Lower leg skin (tissue), 4 donors: ENCODE data around the gene CYP26B1. TPM values are rescaled to one million over a fixed set of nuclear protein-coding genes. Genes with fewer than 3 reads are reported as not detected.

ENCODE experiments used
- DNase-seq, 2 donors: peaks; one replicate each; pipeline ENCODE4 v3.0.0-alpha.2; 2019; ENCODE audit warnings: low spot score in 2 of 2
- H3K4me3 ChIP-seq: fragments of 200-600 bp; sonication (generic); 2 replicates; pipeline ENCODE4 v1.5.1; 2017; ENCODE audit warnings: mild to moderate bottlenecking, low read depth; ENCODE audit not compliant: poor library complexity, severe bottlenecking
- CTCF ChIP-seq, 3 donors: fragments of 450-650 bp; IDR thresholded peaks; one replicate each; pipeline ENCODE4 v1.5.1; 2016; ENCODE audit warnings: antibody characterized with exemption in 3 of 3, mild to moderate bottlenecking in 3 of 3, moderate library complexity in 2 of 3
- POLR2A ChIP-seq, 2 donors: fragments of 450-650 bp; IDR thresholded peaks; one replicate each; pipeline ENCODE4 v1.6.1; 2016 to 2017; ENCODE audit warnings: antibody characterized with exemption in 2 of 2, mild to moderate bottlenecking in 1 of 2, moderate library complexity in 1 of 2
- WGBS, 2 donors: methylation state at CpG; one replicate each; pipeline ENCODE4 v1.1.5; 2018; 5-methylcytosine and 5-hydroxymethylcytosine counted together
- intact Hi-C: fragments of 100-400 bp; cut with DNase I; formaldehyde crosslinking; loops from one replicate; pipeline ENCODE4 v1.15.0; 2023; ENCODE audit warnings: low total_unique reads
- total RNA-seq, 4 donors: library from RNA; depleted of rRNA; stranded (reverse); fragments of >200 nt; gene quantifications; one replicate each; pipeline ENCODE4 v1.1.0, GENCODE V29; 2016

CYP26B1 gene
- total RNA-seq, 4 donors from 2014 or later = 51.6 to 93.0 (median 73.6) TPM

GRCh38 chr2:72115110-72116080 is 32.3 kb downstream of the CYP26B1 start:
- 29 to 44% methylated on average over 18 of the region's 18 CpGs for WGBS, 2 donors
- DNase-seq = peak; percentile 92 to 99
- intact Hi-C loops = no loop called here
- TF ChIP-seq POLR2A (IDR thresholded peaks at IDR 0.05) = no peak
- no peak overlapping the region for H3K4me3 ChIP-seq

- intact Hi-C loops = no loop called here
- no peak for TF ChIP-seq POLR2A (IDR thresholded peaks at IDR 0.05)
- no peak for TF ChIP-seq CTCF (IDR thresholded peaks at IDR 0.05)
- no peak overlapping the region for H3K4me3 ChIP-seq
- 75 to 77% methylated on average over 11 of the region's 11 CpGs for WGBS, 2 donors
- peak in 1 of 2 donors; percentile 84 for DNase-seq
Observed at GRCh38 chr2:72114693-72115051, 33.0 kb downstream of the CYP26B1 start.

- 86 to 89% methylated on average over 14 to 15 of the region's 15 CpGs for WGBS, 2 donors
- H3K4me3 ChIP-seq = no peak overlapping the region
- intact Hi-C loops = no loop called here
- DNase-seq = peak in 1 of 2 donors; percentile 8
- TF ChIP-seq POLR2A (IDR thresholded peaks at IDR 0.05) = no peak
- TF ChIP-seq CTCF (IDR thresholded peaks at IDR 0.05) = no peak
Observed at GRCh38 chr2:72113847-72114692, 33.6 kb downstream of the CYP26B1 start.

- peak; percentile 19 to 83 for DNase-seq
- no peak overlapping the region for H3K4me3 ChIP-seq
- intact Hi-C loops = no loop called here
- 78 to 82% methylated on average over 12 of the region's 12 CpGs for WGBS, 2 donors
- no peak for TF ChIP-seq CTCF (IDR thresholded peaks at IDR 0.05)
- no peak for TF ChIP-seq POLR2A (IDR thresholded peaks at IDR 0.05)
Observed at GRCh38 chr2:72112981-72113846, 34.4 kb downstream of the CYP26B1 start.

GRCh38 chr2:72112401-72112800 is 35.3 kb downstream of the CYP26B1 start:
- 84 to 93% methylated on average over 6 of the region's 6 CpGs for WGBS, 2 donors
- peak; percentile 12 to 82 for DNase-seq
- TF ChIP-seq CTCF (IDR thresholded peaks at IDR 0.05) (no peak), POLR2A (IDR thresholded peaks at IDR 0.05) (no peak)
- H3K4me3 ChIP-seq = no peak overlapping the region
- intact Hi-C loops = no loop called here
